ENCODE data around the gene FEN1.

The FEN1 gene

DNA sequence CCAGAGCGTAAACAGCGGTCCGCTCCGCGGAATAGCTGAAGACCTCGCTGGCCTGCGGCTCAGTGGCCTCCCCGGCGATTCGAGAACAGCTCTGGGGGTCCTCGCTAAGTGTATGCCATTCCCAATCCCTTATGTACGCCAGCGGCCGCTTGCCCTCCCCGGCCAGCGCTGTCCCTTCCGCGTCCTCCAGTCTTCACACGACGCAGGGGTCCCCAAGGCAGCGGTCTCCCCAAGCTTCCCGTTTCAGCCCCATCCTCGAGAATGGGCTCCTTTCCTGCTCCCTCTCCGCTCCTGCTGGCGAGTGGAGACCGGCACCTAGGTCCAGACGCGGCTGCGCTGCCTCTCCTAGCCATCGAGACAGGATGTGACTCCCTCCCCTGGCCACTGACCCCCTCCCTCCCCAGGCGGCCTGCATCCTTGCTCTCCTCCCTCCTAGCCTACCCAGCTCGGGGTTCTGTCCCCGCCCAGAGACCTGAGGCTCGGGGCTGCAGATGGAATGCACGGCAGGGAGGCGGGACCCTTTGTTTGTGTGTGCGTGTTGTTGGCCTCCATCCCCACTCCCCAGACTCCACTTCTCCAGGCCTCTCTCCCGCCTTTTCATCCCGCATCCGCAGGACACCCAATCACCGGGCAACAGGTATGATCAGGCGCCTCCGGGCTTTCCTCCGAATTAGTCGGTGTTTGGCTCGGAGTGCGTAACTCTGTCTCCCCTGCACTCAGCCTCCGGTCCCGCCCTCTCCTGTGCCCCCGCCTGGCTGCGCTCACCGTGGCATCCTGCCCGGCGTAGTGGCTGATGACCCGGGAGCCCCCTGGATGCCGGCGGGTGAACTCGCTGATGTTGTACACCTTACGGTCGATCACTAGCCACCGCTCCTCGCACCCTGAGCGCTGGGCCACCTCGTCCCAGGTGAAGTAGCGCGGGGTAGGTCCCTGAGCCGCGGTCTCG lies 23.4 kb downstream of the FEN1 start:
- TF ChIP-seq, protein P1, sequence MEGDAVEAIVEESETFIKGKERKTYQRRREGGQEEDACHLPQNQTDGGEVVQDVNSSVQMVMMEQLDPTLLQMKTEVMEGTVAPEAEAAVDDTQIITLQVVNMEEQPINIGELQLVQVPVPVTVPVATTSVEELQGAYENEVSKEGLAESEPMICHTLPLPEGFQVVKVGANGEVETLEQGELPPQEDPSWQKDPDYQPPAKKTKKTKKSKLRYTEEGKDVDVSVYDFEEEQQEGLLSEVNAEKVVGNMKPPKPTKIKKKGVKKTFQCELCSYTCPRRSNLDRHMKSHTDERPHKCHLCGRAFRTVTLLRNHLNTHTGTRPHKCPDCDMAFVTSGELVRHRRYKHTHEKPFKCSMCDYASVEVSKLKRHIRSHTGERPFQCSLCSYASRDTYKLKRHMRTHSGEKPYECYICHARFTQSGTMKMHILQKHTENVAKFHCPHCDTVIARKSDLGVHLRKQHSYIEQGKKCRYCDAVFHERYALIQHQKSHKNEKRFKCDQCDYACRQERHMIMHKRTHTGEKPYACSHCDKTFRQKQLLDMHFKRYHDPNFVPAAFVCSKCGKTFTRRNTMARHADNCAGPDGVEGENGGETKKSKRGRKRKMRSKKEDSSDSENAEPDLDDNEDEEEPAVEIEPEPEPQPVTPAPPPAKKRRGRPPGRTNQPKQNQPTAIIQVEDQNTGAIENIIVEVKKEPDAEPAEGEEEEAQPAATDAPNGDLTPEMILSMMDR (IDR thresholded peaks at IDR 0.05): no peak

DNA sequence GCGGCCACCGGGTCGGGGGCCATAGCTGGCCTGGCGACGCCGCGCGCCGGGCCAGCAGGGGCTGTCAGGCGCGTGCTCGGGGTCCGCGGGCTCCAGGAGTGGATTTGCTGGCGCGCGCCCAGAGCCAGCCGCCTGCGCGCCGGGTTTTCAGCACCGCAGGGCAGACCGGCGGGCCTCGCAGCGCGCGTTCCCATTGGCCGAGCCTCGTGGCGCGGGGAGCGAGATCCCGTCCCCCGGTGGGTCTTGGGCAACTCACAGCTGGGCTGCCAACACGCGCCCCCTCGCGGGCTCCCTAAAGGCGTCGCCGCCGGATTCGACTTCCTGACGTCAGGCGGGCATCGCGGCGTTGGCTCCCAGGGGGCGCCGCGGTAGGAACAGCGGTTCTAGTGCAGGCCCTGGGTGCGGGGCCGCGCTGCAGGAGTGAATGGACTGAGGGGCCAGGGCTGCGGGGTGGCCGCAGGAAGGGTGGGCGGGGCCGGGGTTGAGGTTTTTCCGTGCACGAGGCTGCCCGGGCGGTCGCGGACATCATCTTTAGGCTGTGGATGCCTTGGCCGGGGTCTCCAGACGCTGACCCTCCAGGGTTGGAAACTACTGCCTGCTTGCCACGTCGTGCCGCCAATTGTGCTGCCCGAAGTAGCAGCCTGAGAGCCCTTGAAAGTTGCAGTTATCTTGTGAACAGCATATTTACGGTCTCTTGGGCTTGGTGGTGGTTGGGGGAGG lies 24.2 kb downstream of the FEN1 start, which contains the start of gene FADS1:
TSS of gene FADS1 (minus strand) at position 268 of the 720 bp plus-strand sequence. CDS start at position 194, 74 bp downstream.
- TF ChIP-seq, protein P1 (IDR thresholded peaks at IDR 0.05): peak; percentile 68

DNA sequence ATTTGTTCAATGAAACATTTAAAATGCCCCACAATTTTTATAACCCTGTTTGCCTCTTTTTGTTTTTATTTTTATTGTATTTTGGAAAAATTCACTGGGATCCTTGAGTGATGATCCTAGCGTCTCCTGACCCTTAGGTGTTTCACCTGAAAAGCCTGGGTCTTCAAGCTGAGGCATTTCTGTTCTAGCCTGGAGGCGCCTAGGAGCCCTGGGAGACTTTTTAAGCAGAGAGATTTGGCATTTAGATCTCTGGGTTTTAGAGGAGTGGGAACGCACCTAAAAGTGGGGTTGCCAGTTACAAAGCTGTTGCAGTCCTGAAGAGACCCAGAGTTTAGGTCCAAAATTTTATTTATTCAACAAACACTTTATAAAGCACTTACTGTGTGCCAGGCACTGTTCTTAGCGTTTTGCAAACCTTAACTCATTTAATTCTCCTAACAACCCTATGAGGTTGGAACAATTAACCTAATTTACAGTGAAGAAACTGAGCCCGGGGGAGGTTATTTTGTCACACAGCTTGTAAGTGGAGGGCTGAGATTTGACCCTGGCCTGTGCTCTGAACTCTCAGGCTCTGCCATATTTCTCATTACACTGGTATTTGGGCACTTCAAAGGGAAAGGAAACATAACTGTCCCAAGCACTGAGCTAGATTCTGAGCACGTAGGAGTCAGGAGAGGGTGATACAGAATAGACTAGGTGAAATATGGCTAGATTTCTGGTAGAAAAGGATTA lies 24.9 kb downstream of the FEN1 start:
- TF ChIP-seq, protein P1 (IDR thresholded peaks at IDR 0.05): no peak

DNA sequence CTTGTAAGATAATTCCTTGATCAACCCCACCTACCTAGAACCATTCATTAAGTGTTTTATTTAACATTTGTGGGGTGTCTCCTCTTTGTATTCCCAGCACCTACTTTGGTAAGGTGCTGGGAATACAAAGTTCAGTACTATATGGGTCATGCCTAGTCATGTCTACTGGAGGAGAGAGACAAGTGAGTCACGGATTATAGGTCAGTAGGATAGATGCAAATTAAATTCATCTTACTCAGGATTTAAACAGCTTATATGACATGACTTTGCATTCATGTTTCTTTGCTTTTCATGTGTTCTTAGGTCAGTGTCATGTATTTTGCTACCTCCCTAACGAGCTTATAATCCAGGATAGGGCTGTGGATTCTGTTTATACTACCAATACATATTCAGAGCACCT lies 27.5 kb downstream of the FEN1 start:
- TF ChIP-seq, protein P1 (IDR thresholded peaks at IDR 0.05): no peak

DNA sequence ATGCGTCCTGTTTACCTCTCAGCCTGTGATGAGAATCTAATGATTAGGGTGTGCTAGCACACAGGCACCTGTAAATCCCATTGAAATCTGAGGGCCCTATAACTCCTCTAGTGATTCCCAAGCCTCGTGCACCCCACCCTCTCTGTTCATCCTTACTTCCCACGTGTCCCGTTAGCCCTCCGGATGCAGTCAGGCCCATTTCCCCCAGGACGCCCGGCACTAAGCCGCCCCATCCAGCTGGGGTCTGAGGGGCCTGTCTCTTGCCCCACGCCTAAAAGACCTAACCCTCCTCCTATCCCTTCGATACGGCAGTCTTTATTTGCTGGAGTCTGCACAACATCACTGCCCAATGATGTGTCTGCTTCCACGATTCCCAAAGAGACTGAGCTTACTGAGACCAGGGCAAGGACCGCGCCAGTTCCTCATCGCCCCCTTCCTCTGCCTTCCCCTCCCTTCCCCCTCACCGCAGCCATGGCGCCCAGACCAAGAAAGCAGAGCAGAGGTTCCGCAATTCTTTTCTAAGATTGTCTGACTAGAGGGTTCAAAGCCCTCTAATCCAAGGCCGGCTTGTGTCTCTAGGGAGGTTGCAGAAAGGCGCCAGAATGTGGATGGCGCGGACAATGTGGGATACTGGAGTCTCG lies 34.3 kb downstream of the FEN1 start:
- TF ChIP-seq, protein P1 (IDR thresholded peaks at IDR 0.05): no peak

DNA sequence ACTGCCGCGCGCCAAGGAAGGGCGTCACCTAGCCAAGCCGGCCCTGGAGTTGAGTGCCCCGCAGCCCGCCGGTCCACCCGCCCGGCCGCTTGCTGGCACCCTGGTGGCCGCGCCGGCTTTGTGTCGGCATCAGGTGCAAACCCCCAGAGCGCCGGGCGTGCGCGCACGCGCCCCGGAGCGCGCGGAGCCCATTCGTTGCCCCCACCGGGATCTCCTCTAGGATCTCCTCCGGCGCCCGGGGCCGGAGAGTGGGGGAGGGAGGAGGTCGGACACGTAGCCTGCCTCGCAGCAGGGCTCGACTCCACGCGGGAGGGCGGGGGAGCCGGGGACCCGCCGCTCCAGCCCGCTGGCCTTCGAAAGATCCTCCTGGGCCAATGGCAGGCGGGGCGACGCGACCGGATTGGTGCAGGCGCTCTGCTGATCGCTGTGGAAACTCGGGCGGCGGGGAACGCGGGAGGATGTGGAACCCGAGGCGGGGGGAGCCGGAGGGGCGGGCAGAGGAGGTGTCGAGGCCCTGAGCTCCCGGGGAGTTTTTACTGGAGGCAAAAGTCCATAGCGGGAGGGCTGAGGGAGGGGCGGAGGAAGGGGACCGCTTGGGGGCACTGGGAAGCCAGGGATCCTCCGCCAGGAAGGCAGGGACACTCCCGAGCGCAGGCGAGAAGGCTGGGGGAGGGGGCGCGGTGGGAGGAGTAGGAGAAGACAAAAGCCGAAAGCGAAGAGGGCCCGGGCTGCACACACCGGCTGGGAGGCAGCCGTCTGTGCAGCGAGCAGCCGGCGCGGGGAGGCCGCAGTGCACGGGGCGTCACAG lies 35.1 kb downstream of the FEN1 start, which contains the start of gene FADS2:
TSS of gene FADS2 (plus strand) at position 730 of the 808 bp plus-strand sequence. CDS start 91 bp downstream, outside the sequence.
- TF ChIP-seq, protein P1 (IDR thresholded peaks at IDR 0.05): no peak
